SK-N-SH treated with all-trans-retinoic acid at 6 μM for 48 hours (cell line): Measurements from ENCODE around the gene GCH1.

Experiments
- ATAC-seq: fragments of 200-7000 bp; cut with Tn5 transposase; 3 replicates; pipeline ENCODE4 v1.9.1; 2020; ENCODE audit warnings: mild to moderate bottlenecking, moderate library complexity
- ARNTL ChIP-seq: fragments of 450-650 bp; formaldehyde crosslinking; IDR thresholded peaks from 2 replicates; pipeline ENCODE4 v1.5.0; 2020; ENCODE audit warnings: low read depth, mild to moderate bottlenecking, moderate library complexity, borderline replicate concordance
- BACH2 ChIP-seq: fragments of 250-450 bp; sonication (Bioruptor Pico); IDR thresholded peaks from 2 replicates; pipeline ENCODE4 v1.9.0; 2021; ENCODE audit warnings: mild to moderate bottlenecking, borderline replicate concordance
- CREB5 ChIP-seq: fragments of 250-450 bp; sonication (Bioruptor Pico); IDR thresholded peaks from 2 replicates; pipeline ENCODE4 v1.5.1; 2020; ENCODE audit warnings: low read depth, mild to moderate bottlenecking, moderate library complexity
- CSRNP3 ChIP-seq: fragments of 250-450 bp; sonication (Bioruptor Pico); IDR thresholded peaks from 2 replicates; pipeline ENCODE4 v1.5.1; 2021; ENCODE audit warnings: mild to moderate bottlenecking, moderate library complexity
- ESRRG ChIP-seq: fragments of 250-450 bp; sonication (Bioruptor Pico); IDR thresholded peaks from 2 replicates; pipeline ENCODE4 v1.6.1; 2021; ENCODE audit warnings: mild to moderate bottlenecking
- GLIS3 ChIP-seq: fragments of 250-450 bp; sonication (Bioruptor Pico); IDR thresholded peaks from 2 replicates; pipeline ENCODE4 v1.5.0; 2020; ENCODE audit warnings: mild to moderate bottlenecking, moderate library complexity
- ISL1 ChIP-seq: fragments of 250-450 bp; sonication (Bioruptor Pico); IDR thresholded peaks from 2 replicates; pipeline ENCODE4 v2.1.2; 2022; ENCODE audit warnings: mild to moderate bottlenecking, moderate library complexity
- OSR1 ChIP-seq: fragments of 250-450 bp; sonication (Bioruptor Pico); IDR thresholded peaks from 2 replicates; pipeline ENCODE4 v1.8.0; 2022; ENCODE audit warnings: moderate library complexity, mild to moderate bottlenecking, inconsistent platforms
- PPARA ChIP-seq: fragments of 250-450 bp; sonication (Bioruptor Pico); IDR thresholded peaks from 2 replicates; pipeline ENCODE4 v1.5.0; 2020; ENCODE audit warnings: mild to moderate bottlenecking, borderline replicate concordance
- RARB ChIP-seq: fragments of 250-450 bp; sonication (Bioruptor Pico); IDR thresholded peaks from 2 replicates; pipeline ENCODE4 v1.8.0; 2021; ENCODE audit warnings: mild to moderate bottlenecking, moderate library complexity
- SNAI2 ChIP-seq: fragments of 250-450 bp; sonication (Bioruptor Pico); IDR thresholded peaks from 2 replicates; pipeline ENCODE4 v1.5.0; 2020; ENCODE audit warnings: mild to moderate bottlenecking, moderate library complexity
- TCF4 ChIP-seq: fragments of 250-450 bp; sonication (Bioruptor Pico); IDR thresholded peaks from 2 replicates; pipeline ENCODE4 v1.8.0; 2021; ENCODE audit warnings: mild to moderate bottlenecking, moderate library complexity, borderline replicate concordance
- TOX ChIP-seq: fragments of 250-450 bp; sonication (Bioruptor Pico); IDR thresholded peaks from 2 replicates; pipeline ENCODE4 v1.8.0; 2021; ENCODE audit warnings: mild to moderate bottlenecking, moderate library complexity, borderline replicate concordance
- TSHZ2 ChIP-seq: fragments of 250-450 bp; sonication (Bioruptor Pico); IDR thresholded peaks from 2 replicates; pipeline ENCODE4 v1.5.0; 2020; ENCODE audit warnings: mild to moderate bottlenecking, moderate library complexity
- ZC3H10 ChIP-seq: fragments of 250-450 bp; sonication (Bioruptor Pico); IDR thresholded peaks from 2 replicates; pipeline ENCODE4 v1.5.1; 2021; ENCODE audit warnings: mild to moderate bottlenecking, moderate library complexity
- ZFP30 ChIP-seq: fragments of 450-650 bp; formaldehyde crosslinking; IDR thresholded peaks from 2 replicates; pipeline ENCODE4 v1.5.0; 2022; ENCODE audit warnings: mild to moderate bottlenecking, moderate library complexity
- ZNF565 ChIP-seq: fragments of 450-650 bp; formaldehyde crosslinking; conservative IDR thresholded peaks from 2 replicates; pipeline ENCODE4 v1.5.0; 2020; ENCODE audit warnings: low read depth, mild to moderate bottlenecking, moderate library complexity
- ZNF70 ChIP-seq: fragments of 450-650 bp; formaldehyde crosslinking; IDR thresholded peaks from 2 replicates; pipeline ENCODE4 v1.5.0; 2020; ENCODE audit warnings: mild to moderate bottlenecking, moderate library complexity
- ZNF8 ChIP-seq: fragments of 450-650 bp; formaldehyde crosslinking; IDR thresholded peaks from 2 replicates; pipeline ENCODE4 v1.5.0; 2020; ENCODE audit warnings: mild to moderate bottlenecking, moderate library complexity

Gene GCH1

GRCh38 chr14:54942913-54943312 is 40.3 kb upstream of the GCH1 start:
- TF ChIP-seq TCF4 (CRISPR knock-in tag) (no peak), TSHZ2 (no peak), ISL1 (CRISPR knock-in tag) (no peak), ZFP30 (no peak), ZC3H10 (no peak), CSRNP3 (CRISPR knock-in tag) (no peak), SNAI2 (CRISPR knock-in tag) (no peak), ZNF565 (CRISPR knock-in tag) (no peak), CREB5 (CRISPR knock-in tag) (no peak), BACH2 (no peak), GLIS3 (CRISPR knock-in tag) (no peak), ZNF70 (CRISPR knock-in tag) (no peak), ARNTL (no peak), OSR1 (CRISPR knock-in tag) (no peak)
- TF ChIP-seq, all 23 proteins: peak for 0
- ATAC-seq: no peak

- no peak for TF ChIP-seq ZNF565 (CRISPR knock-in tag)
- TF ChIP-seq, all 23 proteins: peak for 0
- ATAC-seq: no peak
Observed at GRCh38 chr14:54936816-54937215, 34.2 kb upstream of the GCH1 start.

- no peak for TF ChIP-seq TOX
- no peak for TF ChIP-seq TCF4 (CRISPR knock-in tag)
- no peak for TF ChIP-seq ZNF70 (CRISPR knock-in tag)
- no peak for TF ChIP-seq TSHZ2
- no peak for TF ChIP-seq CSRNP3 (CRISPR knock-in tag)
- no peak for TF ChIP-seq GLIS3 (CRISPR knock-in tag)
- TF ChIP-seq RARB (CRISPR knock-in tag): no peak
- no peak for TF ChIP-seq ESRRG (CRISPR knock-in tag)
- TF ChIP-seq SNAI2 (CRISPR knock-in tag): no peak
- TF ChIP-seq OSR1 (CRISPR knock-in tag): no peak
- no peak for TF ChIP-seq ZC3H10
- TF ChIP-seq ZNF8 (CRISPR knock-in tag): no peak
- no peak for TF ChIP-seq BACH2
- TF ChIP-seq PPARA (CRISPR knock-in tag): no peak
- TF ChIP-seq ISL1 (CRISPR knock-in tag): no peak
- ATAC-seq: no peak
Observed at GRCh38 chr14:54935958-54936357, 33.3 kb upstream of the GCH1 start.

- TF ChIP-seq TSHZ2 (no peak), OSR1 (CRISPR knock-in tag) (no peak), CREB5 (CRISPR knock-in tag) (no peak), ZNF8 (CRISPR knock-in tag) (no peak), PPARA (CRISPR knock-in tag) (no peak), ZFP30 (no peak), ZC3H10 (no peak)
- no peak for ATAC-seq
Observed at GRCh38 chr14:54935100-54935499, 32.5 kb upstream of the GCH1 start.
